Activated CD4-positive, alpha-beta T cell treated with anti-CD3 and anti-CD28 coated beads for 24 hours (primary cell): ENCODE results near the gene TJP3.
A peak's percentile ranks its signal among the peaks of the same experiment; 100 is the strongest.

Source experiments
- DNase-seq, 2 donors: peaks; one replicate each; pipeline ENCODE4 v3.0.0-alpha.2; 2020; ENCODE audit warnings: low read depth in 2 of 2

The TJP3 gene

GRCh38 chr19:3768748-3769099, 60.5 kb downstream of the TJP3 start:
- no peak for DNase-seq

- DNase-seq = no peak
These were observed 61.3 kb downstream of the TJP3 start for GRCh38 chr19:3769494-3769893.

- DNase-seq = no peak
These were observed 62.2 kb downstream of the TJP3 start for GRCh38 chr19:3770136-3770999.

- no peak for DNase-seq
These were observed 63.1 kb downstream of the TJP3 start for GRCh38 chr19:3771000-3771905.

- no peak for DNase-seq
These were observed 63.8 kb downstream of the TJP3 start, which contains the start of gene RAX2 for GRCh38 chr19:3771906-3772455. TSS of gene RAX2 (minus strand) at chr19:3772228. CDS start at chr19:3771742, 486 bp downstream.

GRCh38 chr19:3773814-3774515, 65.8 kb downstream of the TJP3 start:
- DNase-seq = no peak

GRCh38 chr19:3774621-3775373, 66.6 kb downstream of the TJP3 start:
- DNase-seq = no peak

- DNase-seq = no peak
These were observed 67.2 kb downstream of the TJP3 start for GRCh38 chr19:3775374-3775711.

GRCh38 chr19:3775831-3776230, 67.6 kb downstream of the TJP3 start:
- no peak for DNase-seq

GRCh38 chr19:3776479-3777040, 68.4 kb downstream of the TJP3 start:
- DNase-seq = no peak

GRCh38 chr19:3778104-3778867, 70.1 kb downstream of the TJP3 start:
- DNase-seq = no peak

GRCh38 chr19:3778899-3779723, 70.9 kb downstream of the TJP3 start:
- no peak for DNase-seq

- no peak for DNase-seq
These were observed 72.7 kb downstream of the TJP3 start for GRCh38 chr19:3780786-3781304.

- no peak for DNase-seq
These were observed 73.4 kb downstream of the TJP3 start for GRCh38 chr19:3781603-3782002.

- DNase-seq = no peak
These were observed 74.1 kb downstream of the TJP3 start for GRCh38 chr19:3782330-3782729.

- DNase-seq = no peak
These were observed 74.7 kb downstream of the TJP3 start for GRCh38 chr19:3782903-3783302.

GRCh38 chr19:3783660-3784584, 75.7 kb downstream of the TJP3 start:
- DNase-seq = peak in 1 of 2 donors; percentile 30
